HepG2 (cell line): ENCODE data around the gene TBC1D22A. TPM values are rescaled to one million over a fixed set of nuclear protein-coding genes. Genes with fewer than 3 reads are reported as not detected.

Experiments used
- ATAC-seq: fragments of 200-7000 bp; cut with Tn5 transposase; 3 replicates; pipeline ENCODE4 v1.9.1; 2020; ENCODE audit warnings: mild to moderate bottlenecking, moderate library complexity
- BruUV-seq: library from RNA; stranded (reverse); fragments of 400-500 nt; replicated peaks from 2 replicates; lab custom pipeline; 2021; lab: Mats Ljungman, UMichigan
- CTCF ChIA-PET: fragments of 300-600 bp; formaldehyde crosslinking; extraction: SDS; loops from one replicate; lab custom pipeline; 2021; ENCODE audit warnings: low total read pairs, inconsistent platforms, low intra/inter-chr PET ratio; lab: Yijun Ruan, JAX
- POLR2A ChIA-PET: fragments of 350-600 bp; sonication (Branson Sonifier 250); formaldehyde crosslinking; loops from one replicate; lab custom pipeline; 2020; ENCODE audit warnings: antibody characterized with exemption, inconsistent platforms; lab: Yijun Ruan, JAX
- DNase-seq: peaks from one replicate; pipeline ENCODE4 v3.0.0-alpha.2; 2015; ENCODE audit warnings: low spot score
- FAIRE-seq: peaks from 3 replicates; lab custom pipeline; 2011; peaks lifted over from hg19 to GRCh38; lab: Jason Lieb, UNC
- H2AFZ ChIP-seq: one replicate; pipeline ENCODE4 v1.6.1; 2011; ENCODE audit warnings: low read length, inconsistent platforms
- H3K27ac ChIP-seq: fragments of 300-600 bp; 3 replicates; pipeline ENCODE4 v1.8.0; 2011; ENCODE audit warnings: mixed run types, mild to moderate bottlenecking, mixed read lengths, low read length, inconsistent platforms; ENCODE audit not compliant: insufficient read depth; ENCODE audit errors: extremely low read length
- H3K27me3 ChIP-seq, 2 experiments: fragments of 200-600 bp in 1 of 2; 2 replicates in 1 of 2; 3 replicates in 1 of 2; pipeline versions ENCODE4 v1.6.0 to v1.8.0; 2011; ENCODE audit warnings: low read length in 2 of 2, mild to moderate bottlenecking in 2 of 2, moderate library complexity in 2 of 2, inconsistent platforms in 1 of 2; ENCODE audit not compliant: insufficient read depth in 2 of 2, control insufficient read depth in 1 of 2
- H3K36me3 ChIP-seq, 2 experiments: fragments of 200-600 bp in 1 of 2; replicated peaks in 1 of 2; 2 replicates in 1 of 2; 3 replicates in 1 of 2; pipeline versions ENCODE4 v1.5.1 to v1.8.0; 2011; ENCODE audit warnings: low read length in 2 of 2, inconsistent platforms in 1 of 2; ENCODE audit not compliant: insufficient read depth in 2 of 2, control insufficient read depth in 1 of 2
- H3K4me1 ChIP-seq: 2 replicates; pipeline ENCODE4 v1.5.1; 2012; ENCODE audit warnings: low read length, inconsistent platforms; ENCODE audit not compliant: insufficient read depth
- H3K4me2 ChIP-seq: 2 replicates; pipeline ENCODE4 v1.6.0; 2011; ENCODE audit warnings: low read depth, low read length, inconsistent platforms
- H3K4me3 ChIP-seq, 3 experiments: fragments of 200-600 bp in 1 of 3; sonication (generic), shearing (Covaris generic) in 1 of 3; replicated peaks in 1 of 3; 2 replicates each; pipeline ENCODE4 v1.5.1; 2011 to 2016; ENCODE audit warnings: low read length in 3 of 3, inconsistent platforms in 2 of 3, low read depth in 2 of 3, mild to moderate bottlenecking in 2 of 3, control low read depth in 1 of 3, mixed read lengths in 1 of 3; ENCODE audit not compliant: insufficient read depth in 1 of 3
- H3K79me2 ChIP-seq: one replicate; pipeline ENCODE4 v1.6.1; 2011; ENCODE audit warnings: low read length, inconsistent platforms; ENCODE audit not compliant: insufficient read depth
- H3K9ac ChIP-seq: 2 replicates; pipeline ENCODE4 v1.6.0; 2011; ENCODE audit warnings: mild to moderate bottlenecking, low read depth, low read length, inconsistent platforms; ENCODE audit not compliant: insufficient read depth
- H3K9me3 ChIP-seq: 2 replicates; pipeline ENCODE4 v1.5.1; 2012; ENCODE audit warnings: mild to moderate bottlenecking, low read length
- H4K20me1 ChIP-seq: 2 replicates; pipeline ENCODE4 v1.6.0; 2011; ENCODE audit warnings: inconsistent platforms, mild to moderate bottlenecking, low read length, moderate library complexity; ENCODE audit not compliant: insufficient read depth
- MEF2D ChIP-seq: sonication (generic); formaldehyde crosslinking; IDR thresholded peaks from 2 replicates; pipeline ENCODE4 v1.5.1; 2020; ENCODE audit warnings: mild to moderate bottlenecking, missing genetic modification reagents
- MYC ChIP-seq: sonication (generic); formaldehyde crosslinking; IDR thresholded peaks from 2 replicates; pipeline ENCODE4 v1.9.0; 2021; ENCODE audit warnings: missing genetic modification reagents, borderline replicate concordance
- ZNF326 ChIP-seq: sonication (generic); formaldehyde crosslinking; IDR thresholded peaks from 2 replicates; pipeline ENCODE4 v1.4.0; 2020; ENCODE audit warnings: missing genetic modification reagents, borderline replicate concordance
- ZNF432 ChIP-seq: sonication (generic); formaldehyde crosslinking; IDR thresholded peaks from 2 replicates; pipeline ENCODE4 v1.5.0; 2020; ENCODE audit warnings: missing genetic modification reagents, mild to moderate bottlenecking, borderline replicate concordance
- ZNF530 ChIP-seq: sonication (generic); formaldehyde crosslinking; IDR thresholded peaks from 2 replicates; pipeline ENCODE4 v1.5.0; 2020; ENCODE audit warnings: low read depth, mild to moderate bottlenecking, missing genetic modification reagents
- ZNF772 ChIP-seq: sonication (generic); formaldehyde crosslinking; IDR thresholded peaks from 2 replicates; pipeline ENCODE4 v1.5.0; 2020; ENCODE audit warnings: mild to moderate bottlenecking, missing genetic modification reagents
- ZSCAN29 ChIP-seq: sonication (generic); formaldehyde crosslinking; conservative IDR thresholded peaks from 2 replicates; pipeline ENCODE4 v1.4.0; 2020; ENCODE audit warnings: mild to moderate bottlenecking, missing genetic modification reagents
- WGBS: methylation state at CpG from one replicate; pipeline ENCODE4 v1.1.6; 2017; ENCODE audit warnings: low lambda C conversion rate; 5-methylcytosine and 5-hydroxymethylcytosine counted together
- in situ Hi-C: cut with HindIII; loops from 2 replicates; pipeline ENCODE4 v1.10.0; 2017; ENCODE audit warnings: low pct_unique_long_range_greater_than_20kb; ENCODE audit not compliant: extremely low pct_ligation_motif_present
- intact Hi-C: fragments of 100-400 bp; cut with micrococcal nuclease; formaldehyde crosslinking; loops from one replicate; pipeline ENCODE4 v1.10.0; 2022; ENCODE audit not compliant: unreplicated experiment
- polyA plus RNA-seq, 8 experiments: library from polyadenylated mRNA; depleted of rRNA in 3 of 8; stranded (reverse) in 7 of 8; unstranded in 1 of 8; fragments of >200 nt; fragmentation: Illumina TruSeq in 4 of 8; extraction: Trizol in 4 of 8; gene quantifications; 2 replicates each; pipeline versions ENCODE4 v1.2.1 to v1.2.3, GENCODE V29; 2011 to 2016; ENCODE audit warnings: low read depth in 4 of 8, missing spikeins in 1 of 8, mixed read lengths in 1 of 8; ENCODE audit not compliant: insufficient read depth in 1 of 8
- total RNA-seq, 5 experiments: library from RNA; depleted of rRNA; stranded (reverse); fragments of >200 nt; fragmentation: Illumina TruSeq; extraction: Trizol; gene quantifications; 2 replicates each; pipeline ENCODE4 v1.2.3, GENCODE V29; 2016; ENCODE audit warnings: low read depth in 1 of 5
- TF ChIP-seq, protein P1 (sequence below): sonication (generic); formaldehyde crosslinking; conservative IDR thresholded peaks from 2 replicates; pipeline ENCODE4 v1.8.0; 2022; ENCODE audit warnings: low read depth, missing genetic modification reagents
- TF ChIP-seq, protein P2 (sequence below): IDR thresholded peaks from 2 replicates; pipeline ENCODE4 v1.6.1; 2016; ENCODE audit warnings: missing genetic modification reagents, missing compliant biosample characterization
- TF ChIP-seq, protein P3 (sequence below): sonication (generic); formaldehyde crosslinking; IDR thresholded peaks from 2 replicates; pipeline ENCODE4 v1.5.1; 2020; ENCODE audit warnings: missing genetic modification reagents, mild to moderate bottlenecking, borderline replicate concordance
- TF ChIP-seq, protein P4 (sequence below): sonication (generic); formaldehyde crosslinking; IDR thresholded peaks from 2 replicates; pipeline ENCODE4 v1.5.0; 2020; ENCODE audit warnings: missing genetic modification reagents, mild to moderate bottlenecking, borderline replicate concordance

The TBC1D22A gene
- total and polyA plus RNA-seq, 2 of the 13 experiments (the other 11 are each of a cell fraction or from before 2014, with no cell fraction given), result 17.3 to 18.0 TPM

DNA sequence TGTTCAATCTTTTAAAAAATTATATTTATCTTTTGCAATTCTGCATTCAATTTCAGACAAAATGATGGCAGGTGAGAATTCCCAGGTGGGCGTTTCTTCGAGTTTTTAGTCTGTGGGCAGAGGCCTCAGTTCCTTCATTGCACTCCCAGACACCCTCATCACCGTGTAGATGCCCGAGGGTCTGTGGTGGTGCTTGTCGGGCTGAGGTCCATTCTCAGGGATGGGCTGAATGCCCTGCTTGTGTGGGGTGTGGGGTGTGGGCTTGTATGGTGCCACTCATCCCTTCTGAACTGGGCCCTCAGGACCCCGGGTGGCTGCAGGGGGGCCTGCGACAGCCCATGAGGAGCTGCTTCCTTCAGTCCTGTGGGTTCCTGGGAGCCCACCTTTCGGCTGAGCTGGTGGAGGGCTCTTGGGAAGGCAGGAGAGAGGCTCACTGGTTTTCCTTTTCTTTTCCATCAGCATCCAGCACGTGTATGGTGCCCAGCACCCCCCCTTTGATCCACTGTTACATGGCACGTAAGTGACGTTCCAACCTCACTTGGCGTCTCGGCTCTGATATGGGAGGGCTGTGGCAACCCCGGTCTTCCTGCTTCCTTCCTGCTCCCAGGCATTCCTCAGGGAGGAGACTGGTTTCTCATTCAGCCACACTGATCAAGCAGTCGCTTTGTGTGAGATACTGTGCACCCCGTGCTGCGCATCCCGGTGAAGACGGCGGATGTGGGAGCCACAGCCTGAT is 29.8 kb downstream of the TBC1D22A start:
- intact Hi-C loops, result no loop called here
- Histone ChIP-seq H3K27me3 (no peaks in the 10 kb centered on the region), H2AFZ (no peak overlapping the region), H3K79me2 (peaks cover 25% of the 10 kb centered on the region), H3K27ac (no peak overlapping the region), H3K9ac (no peak overlapping the region), H3K4me1 (no peaks in the 10 kb centered on the region), H3K4me3 (no peak overlapping the region), H4K20me1 (no peaks in the 10 kb centered on the region), H3K36me3 (peaks cover 29 to 41% of the 10 kb centered on the region in 2 experiments; a peak in 4 of 5 replicates), H3K4me2 (no peak overlapping the region), H3K9me3 (no peaks in the 10 kb centered on the region)
- TF ChIP-seq ZNF772 (CRISPR knock-in tag), result no peak
- TF ChIP-seq, protein P1, sequence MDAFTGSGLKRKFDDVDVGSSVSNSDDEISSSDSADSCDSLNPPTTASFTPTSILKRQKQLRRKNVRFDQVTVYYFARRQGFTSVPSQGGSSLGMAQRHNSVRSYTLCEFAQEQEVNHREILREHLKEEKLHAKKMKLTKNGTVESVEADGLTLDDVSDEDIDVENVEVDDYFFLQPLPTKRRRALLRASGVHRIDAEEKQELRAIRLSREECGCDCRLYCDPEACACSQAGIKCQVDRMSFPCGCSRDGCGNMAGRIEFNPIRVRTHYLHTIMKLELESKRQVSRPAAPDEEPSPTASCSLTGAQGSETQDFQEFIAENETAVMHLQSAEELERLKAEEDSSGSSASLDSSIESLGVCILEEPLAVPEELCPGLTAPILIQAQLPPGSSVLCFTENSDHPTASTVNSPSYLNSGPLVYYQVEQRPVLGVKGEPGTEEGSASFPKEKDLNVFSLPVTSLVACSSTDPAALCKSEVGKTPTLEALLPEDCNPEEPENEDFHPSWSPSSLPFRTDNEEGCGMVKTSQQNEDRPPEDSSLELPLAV (CRISPR knock-in tag), result no peak
- TF ChIP-seq, protein P2, sequence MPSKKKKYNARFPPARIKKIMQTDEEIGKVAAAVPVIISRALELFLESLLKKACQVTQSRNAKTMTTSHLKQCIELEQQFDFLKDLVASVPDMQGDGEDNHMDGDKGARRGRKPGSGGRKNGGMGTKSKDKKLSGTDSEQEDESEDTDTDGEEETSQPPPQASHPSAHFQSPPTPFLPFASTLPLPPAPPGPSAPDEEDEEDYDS, result no peak
- TF ChIP-seq, protein P3, sequence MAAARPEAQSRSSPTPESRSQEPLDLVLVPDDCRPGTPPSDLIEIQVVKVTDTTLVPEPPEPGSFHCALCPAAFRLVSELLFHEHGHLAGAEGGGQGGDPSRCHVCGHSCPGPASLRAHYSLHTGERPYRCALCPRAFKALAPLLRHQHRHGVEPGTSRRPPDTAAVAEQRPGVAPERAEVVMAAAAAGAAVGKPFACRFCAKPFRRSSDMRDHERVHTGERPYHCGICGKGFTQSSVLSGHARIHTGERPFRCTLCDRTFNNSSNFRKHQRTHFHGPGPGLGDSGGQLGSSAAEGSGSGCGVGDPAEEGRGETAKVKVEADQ, result no peak
- no peak for TF ChIP-seq ZNF432
- TF ChIP-seq MYC (CRISPR knock-in tag), result no peak
- no peak for TF ChIP-seq ZNF326 (CRISPR knock-in tag)
- TF ChIP-seq, protein P4, sequence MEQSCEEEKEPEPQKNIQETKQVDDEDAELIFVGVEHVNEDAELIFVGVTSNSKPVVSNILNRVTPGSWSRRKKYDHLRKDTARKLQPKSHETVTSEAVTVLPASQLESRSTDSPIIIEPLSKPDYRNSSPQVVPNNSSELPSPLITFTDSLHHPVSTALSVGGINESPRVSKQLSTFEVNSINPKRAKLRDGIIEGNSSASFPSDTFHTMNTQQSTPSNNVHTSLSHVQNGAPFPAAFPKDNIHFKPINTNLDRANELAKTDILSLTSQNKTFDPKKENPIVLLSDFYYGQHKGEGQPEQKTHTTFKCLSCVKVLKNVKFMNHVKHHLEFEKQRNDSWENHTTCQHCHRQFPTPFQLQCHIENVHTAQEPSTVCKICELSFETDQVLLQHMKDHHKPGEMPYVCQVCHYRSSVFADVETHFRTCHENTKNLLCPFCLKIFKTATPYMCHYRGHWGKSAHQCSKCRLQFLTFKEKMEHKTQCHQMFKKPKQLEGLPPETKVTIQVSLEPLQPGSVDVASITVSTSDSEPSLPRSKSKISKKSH, result no peak
- no peak for TF ChIP-seq ZSCAN29 (CRISPR knock-in tag)
- no peak for TF ChIP-seq MEF2D (CRISPR knock-in tag)
- no peak for TF ChIP-seq ZNF530 (CRISPR knock-in tag)
- no TSS peak for BruUV-seq
- in situ Hi-C loops, result no loop called here
- no peak for FAIRE-seq
- 95% methylated on average over 18 of the region's 20 CpGs for WGBS
- no peak for DNase-seq
- CTCF ChIA-PET, result no interaction called here
- ATAC-seq, result no peak
- POLR2A ChIA-PET, result interaction anchor here (0.8 kb wide), 1 partner anchor 30 kb away, joined by 3 read pairs; the partner anchor contains the start of gene TBC1D22A
